Stomach smooth muscle (tissue), 2 donors: Measurements from ENCODE around the gene STUM.

Experiments used
- H3K27ac ChIP-seq: one replicate; pipeline ENCODE4 v1.7.0; 2013; ENCODE audit warnings: mild to moderate bottlenecking, low read length, inconsistent platforms
- H3K27me3 ChIP-seq, 2 donors: one replicate each; pipeline ENCODE4 v1.7.0; 2013; ENCODE audit warnings: low read length in 2 of 2; ENCODE audit not compliant: insufficient read depth in 2 of 2, control insufficient read depth in 1 of 2
- H3K36me3 ChIP-seq, 2 donors: one replicate each; pipeline ENCODE4 v1.7.0; 2013; ENCODE audit warnings: low read length in 2 of 2; ENCODE audit not compliant: control insufficient read depth in 2 of 2, insufficient read depth in 2 of 2
- H3K4me1 ChIP-seq: one replicate; pipeline ENCODE4 v1.7.0; 2013; ENCODE audit warnings: low read length; ENCODE audit not compliant: control insufficient read depth, insufficient read depth
- H3K4me3 ChIP-seq, 2 donors: one replicate each; pipeline ENCODE4 v1.7.0; 2013; ENCODE audit warnings: low read length in 2 of 2
- H3K9ac ChIP-seq, 2 donors: one replicate each; pipeline ENCODE4 v1.7.0; 2013; ENCODE audit warnings: low read length in 2 of 2, mild to moderate bottlenecking in 1 of 2
- H3K9me3 ChIP-seq, 2 donors: one replicate each; pipeline ENCODE4 v1.7.0; 2013; ENCODE audit warnings: low read length in 2 of 2; ENCODE audit not compliant: control insufficient read depth in 2 of 2
- donor health status: healthy.
- donor health status: Pancreatic carcinoma.

STUM gene

GRCh38 chr1:226582966-226583365 is 34.4 kb downstream of the STUM start:
- H3K27me3 ChIP-seq, result no peaks in the 10 kb centered on the region
- H3K9me3 ChIP-seq, result peaks cover 0 to 6% of the 10 kb centered on the region in 2 donors
- H3K27ac ChIP-seq, result no peak overlapping the region
- H3K36me3 ChIP-seq, result no peaks in the 10 kb centered on the region
- peaks cover 2% of the 10 kb centered on the region for H3K4me1 ChIP-seq
- no peak overlapping the region for H3K9ac ChIP-seq
- no peak overlapping the region for H3K4me3 ChIP-seq

- Histone ChIP-seq H3K4me1 (peaks cover 6% of the 10 kb centered on the region), H3K9ac (no peak overlapping the region), H3K9me3 (peaks cover 0 to 6% of the 10 kb centered on the region in 2 donors), H3K27ac (no peak overlapping the region), H3K4me3 (no peak overlapping the region), H3K27me3 (no peaks in the 10 kb centered on the region), H3K36me3 (no peaks in the 10 kb centered on the region)
Observed at GRCh38 chr1:226584164-226584563, 35.6 kb downstream of the STUM start.

- Histone ChIP-seq H3K4me3 (no peak overlapping the region), H3K9me3 (no peaks in the 10 kb centered on the region), H3K4me1 (peaks cover 6% of the 10 kb centered on the region), H3K27me3 (no peaks in the 10 kb centered on the region), H3K9ac (no peak overlapping the region), H3K36me3 (no peaks in the 10 kb centered on the region), H3K27ac (no peak overlapping the region)
Observed at GRCh38 chr1:226586116-226586515, 37.6 kb downstream of the STUM start.

GRCh38 chr1:226586650-226587422 is 38.3 kb downstream of the STUM start:
- no peak overlapping the region for H3K9ac ChIP-seq
- no peaks in the 10 kb centered on the region for H3K9me3 ChIP-seq
- H3K4me3 ChIP-seq, result no peak overlapping the region
- H3K27ac ChIP-seq, result no peak overlapping the region
- peaks cover 4% of the 10 kb centered on the region for H3K4me1 ChIP-seq
- H3K36me3 ChIP-seq, result no peaks in the 10 kb centered on the region
- no peaks in the 10 kb centered on the region for H3K27me3 ChIP-seq

- Histone ChIP-seq H3K27me3 (no peaks in the 10 kb centered on the region), H3K9ac (no peak overlapping the region), H3K27ac (peak overlapping the region; percentile 18), H3K36me3 (no peaks in the 10 kb centered on the region), H3K9me3 (no peaks in the 10 kb centered on the region), H3K4me3 (no peak overlapping the region), H3K4me1 (peaks cover 4% of the 10 kb centered on the region)
Observed at GRCh38 chr1:226588484-226588883, 39.9 kb downstream of the STUM start.

- no peaks in the 10 kb centered on the region for H3K36me3 ChIP-seq
- no peak overlapping the region for H3K4me3 ChIP-seq
- no peaks in the 10 kb centered on the region for H3K9me3 ChIP-seq
- H3K4me1 ChIP-seq, result peaks cover 4% of the 10 kb centered on the region
- H3K27me3 ChIP-seq, result no peaks in the 10 kb centered on the region
- H3K9ac ChIP-seq, result no peak overlapping the region
- H3K27ac ChIP-seq, result peak overlapping the region; percentile 18
Observed at GRCh38 chr1:226589008-226589733, 40.6 kb downstream of the STUM start.

- Histone ChIP-seq H3K27me3 (no peaks in the 10 kb centered on the region), H3K9ac (no peak overlapping the region), H3K27ac (no peak overlapping the region), H3K4me1 (peaks cover 4% of the 10 kb centered on the region), H3K36me3 (no peaks in the 10 kb centered on the region), H3K9me3 (no peaks in the 10 kb centered on the region), H3K4me3 (no peak overlapping the region)
Observed at GRCh38 chr1:226590614-226591013, 42.0 kb downstream of the STUM start.

- no peaks in the 10 kb centered on the region for H3K27me3 ChIP-seq
- H3K27ac ChIP-seq, result no peak overlapping the region
- no peaks in the 10 kb centered on the region for H3K36me3 ChIP-seq
- H3K4me3 ChIP-seq, result no peak overlapping the region
- H3K9me3 ChIP-seq, result no peaks in the 10 kb centered on the region
- H3K4me1 ChIP-seq, result peaks cover 2% of the 10 kb centered on the region
- no peak overlapping the region for H3K9ac ChIP-seq
Observed at GRCh38 chr1:226593541-226593940, 45.0 kb downstream of the STUM start.

GRCh38 chr1:226596531-226597165 is 48.1 kb downstream of the STUM start:
- Histone ChIP-seq H3K4me3 (no peak overlapping the region), H3K4me1 (no peaks in the 10 kb centered on the region), H3K9me3 (no peaks in the 10 kb centered on the region), H3K36me3 (no peaks in the 10 kb centered on the region), H3K27me3 (no peaks in the 10 kb centered on the region), H3K27ac (no peak overlapping the region), H3K9ac (no peak overlapping the region)

- no peaks in the 10 kb centered on the region for H3K36me3 ChIP-seq
- H3K27ac ChIP-seq, result no peak overlapping the region
- H3K4me1 ChIP-seq, result peaks cover 4% of the 10 kb centered on the region
- H3K9ac ChIP-seq, result no peak overlapping the region
- H3K4me3 ChIP-seq, result no peak overlapping the region
- H3K9me3 ChIP-seq, result no peaks in the 10 kb centered on the region
- H3K27me3 ChIP-seq, result no peaks in the 10 kb centered on the region
Observed at GRCh38 chr1:226597616-226598454, 49.3 kb downstream of the STUM start.
